HEK293 (cell line): ENCODE measurements around the gene PNLIP.
A peak's percentile ranks its signal among the peaks of the same experiment; 100 is the strongest.

Experiments used
- SALL2 ChIP-seq: fragments of 450-650 bp; formaldehyde crosslinking; IDR thresholded peaks from 2 replicates; pipeline ENCODE4 v1.5.0; 2017; ENCODE audit warnings: missing biosample characterization, mild to moderate bottlenecking, missing genetic modification characterization, borderline replicate concordance
- SCRT2 ChIP-seq: fragments of 450-650 bp; formaldehyde crosslinking; IDR thresholded peaks from 2 replicates; pipeline ENCODE4 v1.5.1; 2016; ENCODE audit warnings: missing biosample characterization, missing genetic modification characterization
- ZNF121 ChIP-seq: fragments of 450-650 bp; formaldehyde crosslinking; IDR thresholded peaks from 2 replicates; pipeline ENCODE4 v1.5.1; 2016; ENCODE audit warnings: missing biosample characterization, missing genetic modification characterization
- ZNF24 ChIP-seq: fragments of 450-650 bp; formaldehyde crosslinking; IDR thresholded peaks from 2 replicates; pipeline ENCODE4 v1.5.1; 2016; ENCODE audit warnings: missing biosample characterization, missing genetic modification characterization
- ZNF354C ChIP-seq: fragments of 450-650 bp; formaldehyde crosslinking; IDR thresholded peaks from 2 replicates; pipeline ENCODE4 v1.5.1; 2016; ENCODE audit warnings: missing biosample characterization, missing genetic modification characterization, low read depth, borderline replicate concordance
- TF ChIP-seq, protein P1 (sequence below): fragments of 450-650 bp; formaldehyde crosslinking; IDR thresholded peaks from 2 replicates; pipeline ENCODE4 v1.5.1; 2016; ENCODE audit warnings: missing biosample characterization, missing genetic modification characterization
- TF ChIP-seq, protein P2 (sequence below): fragments of 450-650 bp; formaldehyde crosslinking; IDR thresholded peaks from 2 replicates; pipeline ENCODE4 v1.5.1; 2016; ENCODE audit warnings: missing biosample characterization, missing genetic modification characterization

DNA sequence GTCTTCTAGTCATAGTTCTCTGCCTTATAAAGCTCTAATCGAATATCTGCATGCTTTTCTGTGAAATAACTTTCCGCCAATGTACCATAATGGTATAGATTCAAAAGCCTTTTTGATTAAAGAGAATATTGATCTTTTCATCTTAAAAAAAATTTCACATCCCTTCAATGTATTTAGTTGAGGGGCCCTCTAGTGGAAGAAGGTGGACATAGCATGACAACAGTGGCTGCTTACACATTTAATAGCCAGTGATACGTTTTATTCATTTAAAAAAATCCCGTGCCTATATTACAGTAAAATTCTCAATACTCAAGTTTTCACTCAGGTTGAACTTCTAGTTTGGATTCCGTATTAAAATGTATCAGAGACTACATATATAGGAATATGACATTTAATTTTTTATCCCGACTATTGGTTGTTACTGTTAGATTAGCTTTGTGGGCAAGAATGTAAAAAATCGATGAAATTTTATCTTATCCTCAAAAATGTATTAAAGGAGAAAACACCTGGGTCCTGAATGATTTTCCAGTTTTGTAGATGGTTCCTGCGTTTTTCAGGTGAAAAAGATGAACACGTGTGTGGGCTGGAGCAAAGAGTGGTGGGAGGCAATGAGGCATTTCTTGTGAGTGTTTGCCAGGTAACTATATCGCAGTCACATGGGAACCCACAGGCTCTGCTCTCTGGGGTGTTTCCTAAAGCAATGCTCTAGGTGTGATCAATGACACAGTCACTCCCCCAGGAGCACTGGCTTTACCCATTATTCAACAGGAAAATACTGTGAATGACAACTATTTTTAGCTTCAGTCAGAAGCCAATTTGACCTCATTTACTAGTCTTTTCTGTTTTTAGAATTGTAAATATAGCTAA, 24.1 kb upstream of the PNLIP start:
- TF ChIP-seq ZNF354C (tag by site-specific recombination) = no peak
- no peak for TF ChIP-seq ZNF24 (tag by site-specific recombination)
- no peak for TF ChIP-seq SCRT2 (tag by site-specific recombination)
- TF ChIP-seq, protein P1, sequence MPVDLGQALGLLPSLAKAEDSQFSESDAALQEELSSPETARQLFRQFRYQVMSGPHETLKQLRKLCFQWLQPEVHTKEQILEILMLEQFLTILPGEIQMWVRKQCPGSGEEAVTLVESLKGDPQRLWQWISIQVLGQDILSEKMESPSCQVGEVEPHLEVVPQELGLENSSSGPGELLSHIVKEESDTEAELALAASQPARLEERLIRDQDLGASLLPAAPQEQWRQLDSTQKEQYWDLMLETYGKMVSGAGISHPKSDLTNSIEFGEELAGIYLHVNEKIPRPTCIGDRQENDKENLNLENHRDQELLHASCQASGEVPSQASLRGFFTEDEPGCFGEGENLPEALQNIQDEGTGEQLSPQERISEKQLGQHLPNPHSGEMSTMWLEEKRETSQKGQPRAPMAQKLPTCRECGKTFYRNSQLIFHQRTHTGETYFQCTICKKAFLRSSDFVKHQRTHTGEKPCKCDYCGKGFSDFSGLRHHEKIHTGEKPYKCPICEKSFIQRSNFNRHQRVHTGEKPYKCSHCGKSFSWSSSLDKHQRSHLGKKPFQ (tag by site-specific recombination) = no peak
- TF ChIP-seq, protein P2, sequence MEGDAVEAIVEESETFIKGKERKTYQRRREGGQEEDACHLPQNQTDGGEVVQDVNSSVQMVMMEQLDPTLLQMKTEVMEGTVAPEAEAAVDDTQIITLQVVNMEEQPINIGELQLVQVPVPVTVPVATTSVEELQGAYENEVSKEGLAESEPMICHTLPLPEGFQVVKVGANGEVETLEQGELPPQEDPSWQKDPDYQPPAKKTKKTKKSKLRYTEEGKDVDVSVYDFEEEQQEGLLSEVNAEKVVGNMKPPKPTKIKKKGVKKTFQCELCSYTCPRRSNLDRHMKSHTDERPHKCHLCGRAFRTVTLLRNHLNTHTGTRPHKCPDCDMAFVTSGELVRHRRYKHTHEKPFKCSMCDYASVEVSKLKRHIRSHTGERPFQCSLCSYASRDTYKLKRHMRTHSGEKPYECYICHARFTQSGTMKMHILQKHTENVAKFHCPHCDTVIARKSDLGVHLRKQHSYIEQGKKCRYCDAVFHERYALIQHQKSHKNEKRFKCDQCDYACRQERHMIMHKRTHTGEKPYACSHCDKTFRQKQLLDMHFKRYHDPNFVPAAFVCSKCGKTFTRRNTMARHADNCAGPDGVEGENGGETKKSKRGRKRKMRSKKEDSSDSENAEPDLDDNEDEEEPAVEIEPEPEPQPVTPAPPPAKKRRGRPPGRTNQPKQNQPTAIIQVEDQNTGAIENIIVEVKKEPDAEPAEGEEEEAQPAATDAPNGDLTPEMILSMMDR = 0 out of 2 replicates have a peak, but pooled peaks have one; percentile 8
- no peak for TF ChIP-seq SALL2
- TF ChIP-seq ZNF121 (tag by site-specific recombination) = no peak
